ENCODE measurements around the gene NYAP1.

The NYAP1 gene

DNA sequence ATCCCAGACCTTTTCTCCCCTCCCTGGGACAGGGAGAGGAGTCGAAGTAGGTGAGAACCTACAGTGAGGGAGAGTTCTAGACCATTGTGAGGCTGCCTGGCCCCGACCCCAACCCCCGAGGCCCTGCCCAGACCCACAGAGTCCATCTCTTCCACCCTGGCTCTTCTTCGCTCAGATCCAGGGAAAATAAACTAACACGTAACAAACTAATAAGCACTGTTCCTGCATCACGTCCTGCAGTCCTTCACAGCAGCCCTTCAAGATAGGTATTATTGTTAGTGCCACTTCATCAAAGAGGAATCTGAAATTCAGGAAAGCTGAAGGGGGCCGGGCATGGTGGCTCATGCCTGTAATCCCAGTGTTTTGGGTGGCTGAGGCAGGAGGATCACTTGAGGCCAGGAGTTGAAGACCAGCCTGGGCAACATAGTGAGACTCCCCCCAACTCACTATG lies 19.5 kb upstream of the NYAP1 start, which contains the start of gene SPACDR:
Gene SPACDR, minus strand, starts transcription at position 51 of the 451 bp plus-strand sequence. CDS start 235 bp downstream, outside the sequence.
- no peak for DNase-seq

DNA sequence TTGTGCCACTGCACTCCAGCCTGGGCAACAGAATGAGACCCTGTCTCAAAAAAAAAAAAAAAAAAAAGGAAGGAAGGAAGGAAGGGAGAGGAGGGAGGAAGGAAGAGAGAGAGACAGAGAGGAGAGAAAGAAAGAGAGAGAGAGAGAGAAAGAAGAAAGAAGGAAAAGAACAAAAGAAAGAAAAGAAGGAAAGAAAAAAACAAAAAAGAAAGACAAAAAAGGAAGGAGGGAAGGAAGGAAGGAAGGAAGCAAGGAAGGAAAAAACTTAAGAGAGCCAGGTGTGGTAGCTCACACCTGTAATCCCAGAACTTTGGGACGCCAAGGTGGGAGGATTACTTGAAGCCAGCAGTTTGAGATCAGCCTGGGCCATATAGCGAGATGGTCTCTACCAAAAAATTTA lies 18.9 kb upstream of the NYAP1 start:
- DNase-seq: no peak

DNA sequence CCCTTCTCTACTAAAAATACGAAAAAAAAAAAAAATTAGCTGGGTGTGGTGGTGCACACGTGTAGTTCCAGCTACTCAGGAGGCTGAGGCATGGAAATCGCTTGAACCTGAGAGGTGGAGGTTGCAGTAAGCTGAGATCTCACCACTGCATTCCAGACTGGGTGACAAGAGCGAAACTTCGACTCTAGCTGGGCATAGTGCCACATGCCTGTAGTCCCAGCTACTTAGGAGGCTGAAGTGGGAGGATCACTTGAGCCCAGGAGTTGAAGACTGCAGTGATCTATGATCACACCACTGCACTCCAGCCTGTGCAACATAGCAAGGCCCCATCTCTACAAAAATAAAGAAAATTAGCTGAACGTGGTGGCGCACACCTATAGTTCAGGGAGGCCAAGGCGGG lies 18.4 kb upstream of the NYAP1 start:
- DNase-seq: no peak

- peak; percentile 30 for DNase-seq
Observed at GRCh38 chr7:100465702-100466311, 17.9 kb upstream of the NYAP1 start.

- DNase-seq: no peak
Observed at GRCh38 chr7:100466653-100467605, 16.8 kb upstream of the NYAP1 start.

DNA sequence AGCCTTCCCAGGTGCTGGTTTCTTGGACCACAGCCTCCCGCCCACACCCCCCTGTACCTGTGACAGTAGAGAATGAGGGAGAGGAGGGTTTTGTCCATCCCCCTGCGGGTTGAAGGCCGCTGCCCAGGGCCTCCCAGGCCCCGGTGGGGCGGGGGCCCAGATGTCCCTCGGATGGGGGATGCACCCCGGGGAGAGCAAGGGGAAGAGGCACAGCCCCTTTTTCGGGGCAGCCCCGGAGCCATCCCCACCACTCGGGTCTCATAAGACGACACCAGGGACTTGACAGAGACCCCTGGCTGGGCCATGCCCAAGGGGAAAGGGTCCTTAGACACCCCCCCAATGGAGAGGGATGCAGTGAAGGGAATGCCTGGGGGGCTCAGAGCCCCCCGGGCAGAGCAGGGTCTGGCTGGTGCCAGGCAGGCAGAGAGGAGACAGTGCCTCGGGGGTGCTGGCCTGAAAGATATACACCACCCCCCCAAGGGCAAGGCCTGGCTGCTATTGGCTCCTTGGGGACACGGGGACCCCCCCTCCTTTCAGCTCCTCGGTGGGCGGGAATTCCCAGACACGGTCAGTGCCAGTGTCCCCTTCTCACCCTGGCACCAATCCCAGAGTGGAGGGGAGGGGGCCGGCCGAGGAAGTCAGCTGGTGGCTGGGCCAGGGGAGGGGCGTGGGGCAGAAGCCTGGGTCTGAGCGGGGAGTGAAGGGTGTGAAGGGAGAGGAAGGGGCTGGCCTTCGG lies 15.9 kb upstream of the NYAP1 start:
- DNase-seq: no peak

- peak; percentile 69 for DNase-seq
Observed at GRCh38 chr7:100469227-100470044, 14.3 kb upstream of the NYAP1 start.

GRCh38 chr7:100471021-100471420 lies 12.7 kb upstream of the NYAP1 start:
- no peak for DNase-seq

- no peak for DNase-seq
Observed at GRCh38 chr7:100472121-100472851, 11.4 kb upstream of the NYAP1 start.

GRCh38 chr7:100472854-100473499 lies 10.8 kb upstream of the NYAP1 start:
- no peak for DNase-seq

- DNase-seq: no peak
Observed at GRCh38 chr7:100475549-100475948, 8.2 kb upstream of the NYAP1 start.

DNA sequence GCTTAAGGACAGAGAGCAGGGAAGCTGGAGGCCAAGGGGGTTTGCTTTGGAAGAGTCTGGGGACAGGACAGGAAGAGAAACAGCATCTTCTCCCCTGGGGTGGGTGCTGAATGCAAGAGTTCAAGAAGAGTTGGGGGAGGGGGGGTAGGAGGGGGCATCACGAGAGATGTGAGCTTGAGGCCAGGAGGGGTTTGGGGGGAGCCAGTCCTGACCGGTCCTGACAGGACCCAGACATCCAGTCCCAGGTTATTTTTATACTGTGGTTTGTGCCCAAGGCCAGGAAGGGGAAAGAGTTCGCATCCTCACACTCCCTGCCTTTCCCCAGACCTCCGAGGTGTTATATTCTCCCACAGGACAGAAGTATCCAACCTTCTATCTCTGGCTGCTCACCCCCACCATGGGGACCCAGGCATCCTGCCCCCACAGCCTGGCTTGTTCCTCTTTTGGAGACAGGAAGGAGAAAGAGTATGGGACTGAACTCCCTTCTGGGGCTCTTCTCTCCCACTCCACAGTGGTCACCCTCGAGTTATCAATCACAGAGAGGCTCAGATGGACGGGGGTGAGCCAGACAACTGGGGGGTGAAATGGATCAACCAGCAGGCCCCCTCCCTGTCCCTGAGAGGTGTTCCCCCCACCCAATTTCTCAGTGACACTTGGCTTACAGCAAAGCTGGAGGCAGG lies 7.5 kb upstream of the NYAP1 start:
- no peak for DNase-seq

- DNase-seq: no peak
Observed at GRCh38 chr7:100476903-100477870, 6.5 kb upstream of the NYAP1 start.

- no peak for DNase-seq
Observed at GRCh38 chr7:100477871-100478267, 5.9 kb upstream of the NYAP1 start.

GRCh38 chr7:100478958-100479660 lies 4.6 kb upstream of the NYAP1 start, which contains the start of gene TSC22D4:
TSS of gene TSC22D4 (minus strand) at chr7:100479214. CDS start at chr7:100478038, 1,176 bp downstream.
- peak; percentile 71 for DNase-seq

DNA sequence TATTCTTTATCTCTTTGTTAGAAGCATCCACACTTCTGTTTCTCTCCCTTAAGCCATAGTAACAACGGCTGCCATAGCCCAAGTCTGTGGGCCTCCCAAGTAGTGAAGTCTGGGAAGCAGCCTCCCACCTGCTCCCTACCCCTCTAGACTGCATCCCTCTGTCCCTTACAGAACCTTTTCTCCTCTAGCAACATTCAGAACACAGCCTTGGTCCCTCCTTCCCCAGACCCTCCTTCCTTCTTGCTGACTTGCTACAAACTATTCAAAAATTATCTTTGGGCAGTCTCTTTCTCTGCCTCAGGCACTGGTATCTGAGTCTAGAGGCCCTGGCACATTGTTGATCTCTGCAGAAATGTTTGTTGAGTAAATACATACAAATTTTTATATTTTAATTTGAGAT lies 2.3 kb upstream of the NYAP1 start:
- no peak for DNase-seq

- no peak for DNase-seq
Observed at GRCh38 chr7:100482728-100483089, 1.0 kb upstream of the NYAP1 start.

DNA sequence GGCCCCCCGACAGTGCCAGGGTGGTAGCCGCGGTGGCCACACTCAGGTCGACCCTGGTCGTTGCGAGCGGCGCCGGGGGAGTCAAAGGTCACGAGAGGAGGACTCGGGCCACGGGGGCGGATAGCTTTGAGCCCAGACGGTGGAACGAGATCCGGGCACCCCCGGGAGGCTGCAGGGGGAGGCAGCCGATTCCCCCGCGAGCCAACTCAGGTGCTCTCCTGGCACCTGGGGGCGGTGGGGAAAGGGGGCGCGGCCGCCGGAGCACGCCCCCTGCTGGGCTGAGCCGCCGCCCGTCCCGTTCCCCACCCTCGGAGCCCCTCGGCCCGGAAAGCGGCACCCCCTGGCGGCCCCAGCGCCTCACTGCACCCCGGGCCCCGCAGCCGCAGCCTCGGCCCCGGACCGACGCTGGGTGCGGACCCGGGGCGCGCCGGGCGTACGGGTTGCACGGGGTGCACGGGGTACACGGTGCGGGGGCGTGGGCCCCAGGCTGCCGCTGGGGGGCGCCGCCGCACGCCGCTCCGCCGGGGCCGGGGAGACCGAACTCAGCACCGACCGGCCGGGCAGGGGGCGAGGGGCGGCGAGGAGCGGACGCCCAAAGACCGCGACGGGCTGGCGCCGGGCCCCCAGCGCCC lies 521 bp upstream of the NYAP1 start:
- DNase-seq: no peak

Measured in NCI-H2107 (cell line).